H1 (cell line): ENCODE results near the gene SCYGR1. TPM values are rescaled to one million over a fixed set of nuclear protein-coding genes. Genes with fewer than 3 reads are reported as not detected.

Experiments used
- CTCF ChIA-PET: fragments of 300-600 bp; sonication (Branson Sonifier 250); formaldehyde crosslinking; loops from one replicate; lab custom pipeline; 2021; ENCODE audit not compliant: partially characterized antibody; lab: Charles Lee
- POLR2A ChIA-PET: fragments of 300-600 bp; sonication (Branson Sonifier 250); formaldehyde crosslinking; loops from one replicate; lab custom pipeline; 2021; ENCODE audit warnings: inconsistent platforms; ENCODE audit not compliant: partially characterized antibody; lab: Charles Lee
- DNase-seq, 2 experiments: peaks; one replicate each; pipeline versions ENCODE4 v3.0.0 to v3.0.0-alpha.2; 2010 to 2022; ENCODE audit warnings: low spot score in 2 of 2, low read depth in 1 of 2, mixed read lengths in 1 of 2
- FAIRE-seq: peaks from 2 replicates; lab custom pipeline; 2011; peaks lifted over from hg19 to GRCh38; lab: Jason Lieb, UNC
- H2AFZ ChIP-seq: 2 replicates; pipeline ENCODE4 v1.8.1; 2012; ENCODE audit warnings: low read length, inconsistent platforms
- H2AK5ac ChIP-seq: 2 replicates; pipeline ENCODE4 v1.6.1; 2013; ENCODE audit warnings: low read depth, low read length
- H2BK120ac ChIP-seq: replicated peaks from 2 replicates; pipeline ENCODE3; 2013; ENCODE audit warnings: low read depth, low read length, inconsistent platforms
- H2BK12ac ChIP-seq: 2 replicates; pipeline ENCODE4 v1.6.1; 2013; ENCODE audit warnings: low read depth, low read length
- H2BK15ac ChIP-seq: 2 replicates; pipeline ENCODE4 v1.6.1; 2013; ENCODE audit warnings: low read length
- H2BK20ac ChIP-seq: 2 replicates; pipeline ENCODE4 v1.6.1; 2013; ENCODE audit warnings: low read length
- H2BK5ac ChIP-seq: 2 replicates; pipeline ENCODE4 v1.6.1; 2013; ENCODE audit warnings: low read depth, low read length
- H3K14ac ChIP-seq: 2 replicates; pipeline ENCODE4 v1.6.1; 2013; ENCODE audit warnings: inconsistent platforms; ENCODE audit not compliant: insufficient read length
- H3K18ac ChIP-seq: 2 replicates; pipeline ENCODE4 v1.6.1; 2013; ENCODE audit warnings: low read length; ENCODE audit errors: extremely low read depth
- H3K23ac ChIP-seq: 2 replicates; pipeline ENCODE4 v1.6.1; 2013; ENCODE audit warnings: inconsistent platforms; ENCODE audit not compliant: insufficient read length
- H3K23me2 ChIP-seq: 2 replicates; pipeline ENCODE4 v1.6.1; 2013; ENCODE audit warnings: low read depth, low read length
- H3K27ac ChIP-seq: 2 replicates; pipeline ENCODE4 v1.6.1; 2011; ENCODE audit warnings: low read depth, low read length, inconsistent platforms
- H3K27me3 ChIP-seq, 4 experiments: replicated peaks in 1 of 4; 1 replicate in 1 of 4; 2 replicates in 3 of 4; pipeline versions ENCODE4 v1.6.1 to v1.8.1; 2011 to 2013; ENCODE audit warnings: low read length in 3 of 4, mild to moderate bottlenecking in 3 of 4, inconsistent platforms in 2 of 4, mixed read lengths in 2 of 4, moderate library complexity in 1 of 4; ENCODE audit not compliant: control insufficient read depth in 3 of 4, insufficient read depth in 3 of 4; ENCODE audit errors: extremely low read depth in 1 of 4
- H3K36me3 ChIP-seq, 4 experiments: 2 replicates each; pipeline versions ENCODE4 v1.6.1 to v1.8.1; 2011 to 2013; ENCODE audit warnings: mild to moderate bottlenecking in 4 of 4, low read length in 3 of 4, moderate library complexity in 2 of 4, control low read depth in 1 of 4, inconsistent platforms in 1 of 4; ENCODE audit not compliant: insufficient read depth in 4 of 4, control insufficient read depth in 2 of 4
- H3K4ac ChIP-seq: replicated peaks from 2 replicates; pipeline ENCODE3; 2013; ENCODE audit warnings: low read length, low read depth, mixed read lengths, inconsistent platforms; ENCODE audit not compliant: insufficient read length
- H3K4me1 ChIP-seq, 4 experiments: replicated peaks in 1 of 4; 1 replicate in 1 of 4; 2 replicates in 3 of 4; pipeline versions ENCODE4 v1.6.1 to v1.8.1; 2011 to 2013; ENCODE audit warnings: low read length in 3 of 4, inconsistent platforms in 2 of 4, mixed read lengths in 1 of 4; ENCODE audit not compliant: insufficient read depth in 4 of 4, control insufficient read depth in 3 of 4
- H3K4me2 ChIP-seq, 2 experiments: 2 replicates each; pipeline versions ENCODE4 v1.6.1 to v1.8.1; 2011 to 2013; ENCODE audit warnings: low read depth in 2 of 2, low read length in 2 of 2, control low read depth in 1 of 2, inconsistent platforms in 1 of 2, mild to moderate bottlenecking in 1 of 2; ENCODE audit not compliant: insufficient read depth in 1 of 2
- H3K4me3 ChIP-seq, 4 experiments: fragments of 200-600, 300-600 bp in 1 of 4; sonication (generic), shearing (Covaris generic), sonication (Bioruptor Twin) in 1 of 4; 2 replicates each; pipeline versions ENCODE4 v1.5.1 to v1.8.1; 2011 to 2016; ENCODE audit warnings: low read length in 4 of 4, low read depth in 3 of 4, control low read depth in 2 of 4, inconsistent platforms in 2 of 4, mild to moderate bottlenecking in 2 of 4, mixed read lengths in 1 of 4, moderate library complexity in 1 of 4; ENCODE audit not compliant: insufficient read depth in 2 of 4; ENCODE audit errors: extremely low read depth in 1 of 4
- H3K56ac ChIP-seq: replicated peaks from 2 replicates; pipeline ENCODE3; 2013; ENCODE audit warnings: low read depth, mild to moderate bottlenecking, mixed read lengths, low read length, inconsistent platforms; ENCODE audit not compliant: insufficient read length
- H3K79me1 ChIP-seq: 2 replicates; pipeline ENCODE4 v1.6.1; 2013; ENCODE audit warnings: low read depth, low read length, control low read depth
- H3K79me2 ChIP-seq, 2 experiments: 2 replicates each; pipeline versions ENCODE4 v1.6.1 to v1.8.1; 2012 to 2013; ENCODE audit warnings: low read length in 2 of 2, mild to moderate bottlenecking in 2 of 2, inconsistent platforms in 1 of 2; ENCODE audit not compliant: insufficient read depth in 2 of 2, control insufficient read depth in 1 of 2
- H3K9ac ChIP-seq, 4 experiments: replicated peaks in 1 of 4; 1 replicate in 1 of 4; 2 replicates in 3 of 4; pipeline versions ENCODE4 v1.6.1 to v1.8.1; 2011 to 2013; ENCODE audit warnings: low read depth in 3 of 4, low read length in 3 of 4, control low read depth in 2 of 4, mild to moderate bottlenecking in 2 of 4, moderate library complexity in 2 of 4, inconsistent platforms in 1 of 4; ENCODE audit errors: extremely low read depth in 1 of 4
- H3K9me3 ChIP-seq, 2 experiments: 2 replicates each; pipeline versions ENCODE4 v1.6.1 to v1.8.1; 2012 to 2013; ENCODE audit warnings: mild to moderate bottlenecking in 2 of 2, moderate library complexity in 2 of 2, control low read depth in 1 of 2, inconsistent platforms in 1 of 2, low read depth in 1 of 2, low read length in 1 of 2, mixed read lengths in 1 of 2; ENCODE audit not compliant: insufficient read depth in 2 of 2
- H4K20me1 ChIP-seq, 2 experiments: replicated peaks in 1 of 2; 2 replicates each; pipeline versions ENCODE3 to v1.8.1; 2011 to 2013; ENCODE audit warnings: inconsistent platforms in 2 of 2, low read length in 2 of 2, mild to moderate bottlenecking in 1 of 2; ENCODE audit not compliant: insufficient read depth in 2 of 2, control insufficient read depth in 1 of 2
- H4K5ac ChIP-seq: 2 replicates; pipeline ENCODE4 v1.6.1; 2013; ENCODE audit warnings: low read length, low read depth, mixed read lengths, inconsistent platforms; ENCODE audit not compliant: insufficient read length
- H4K8ac ChIP-seq: 2 replicates; pipeline ENCODE4 v1.8.0; 2013; ENCODE audit warnings: mild to moderate bottlenecking, moderate library complexity, low read length, inconsistent platforms; ENCODE audit not compliant: insufficient read depth; ENCODE audit errors: extremely low read depth
- H4K91ac ChIP-seq: replicated peaks from 2 replicates; pipeline ENCODE3; 2013; ENCODE audit warnings: low read length, mixed read lengths, inconsistent platforms; ENCODE audit not compliant: insufficient read length
- CTBP2 ChIP-seq: IDR thresholded peaks from 2 replicates; pipeline ENCODE4 v1.7.0; 2011; ENCODE audit warnings: borderline replicate concordance, mild to moderate bottlenecking, moderate library complexity, mixed read lengths, low read length; ENCODE audit not compliant: insufficient read depth, insufficient read length
- CTCF ChIP-seq, 3 experiments: IDR thresholded peaks; 1 replicate in 2 of 3; 2 replicates in 1 of 3; pipeline versions ENCODE4 v1.5.1 to v1.6.1; 2011; ENCODE audit warnings: low read length in 3 of 3, mild to moderate bottlenecking in 3 of 3, inconsistent platforms in 2 of 3, low read depth in 1 of 3, moderate library complexity in 1 of 3; ENCODE audit not compliant: insufficient read depth in 1 of 3; ENCODE audit errors: control extremely low read depth in 1 of 3
- RAD21 ChIP-seq, 2 experiments: IDR thresholded peaks in 1 of 2; conservative IDR thresholded peaks in 1 of 2; 2 replicates each; pipeline ENCODE4 v1.6.1; 2011; ENCODE audit warnings: low read depth in 2 of 2, low read length in 2 of 2, improper control_type of control experiment in 1 of 2, inconsistent platforms in 1 of 2, mild to moderate bottlenecking in 1 of 2, moderate library complexity in 1 of 2
- WGBS, 2 experiments: shearing (Covaris generic) in 1 of 2; methylation state at CpG; one replicate each; pipeline versions ENCODE4 v1.1.6 to v1.1.7; 2013 to 2015; ENCODE audit warnings: low lambda C conversion rate in 2 of 2, mixed read lengths in 2 of 2, inconsistent platforms in 1 of 2, low coverage in 1 of 2, missing lambda C conversion rate in 1 of 2; ENCODE audit not compliant: insufficient replicate concordance in 2 of 2, insufficient coverage in 1 of 2, insufficient read length in 1 of 2; ENCODE audit errors: extremely low coverage in 1 of 2, missing lambda C conversion rate in 1 of 2; 5-methylcytosine and 5-hydroxymethylcytosine counted together
- polyA plus RNA-seq, 7 experiments: library from polyadenylated mRNA; depleted of rRNA in 3 of 7; stranded (reverse) in 5 of 7; unstranded in 2 of 7; fragments of >200 nt in 5 of 7; fragments of 200-250 nt in 2 of 7; gene quantifications; 1 replicate in 5 of 7; 2 replicates in 1 of 7; 4 replicates in 1 of 7; pipeline versions ENCODE4 v1.2.1 to v1.2.3, GENCODE V29; 2011 to 2013; ENCODE audit warnings: missing spikeins in 2 of 7, mixed read lengths in 2 of 7
- total RNA-seq: library from RNA; stranded (reverse); fragmentation: NEBNext Ultra II Directional; extraction: Animal tissue kit (Norgen Biotek cat#: 25700); gene quantifications from 2 replicates; pipeline ENCODE4 v1.2.1, GENCODE V29; 2021

The SCYGR1 gene
- total and polyA plus RNA-seq, 2 of the 8 experiments (the other 6 are each of a cell fraction or from before 2014, with no cell fraction given): not detected

- CTCF ChIA-PET: interaction anchor here (0.8 to 3.2 kb wide), 9 partner anchors 9 to 216 kb away, joined by 3 to 14 read pairs (median 4); no protein-coding TSS in a partner anchor
- POLR2A ChIA-PET: interaction anchor here (1.2 to 1.9 kb wide), 3 partner anchors 9 to 21 kb away, joined by 3 to 5 read pairs (median 4); no protein-coding TSS in a partner anchor
- no peak for DNase-seq
Observed at GRCh38 chr2:227347117-227347516, 40.6 kb downstream of the SCYGR1 start.

More at GRCh38 chr2:227347117-227347516, 40.6 kb downstream of the SCYGR1 start:
- H3K79me2 ChIP-seq: no peaks in the 10 kb centered on the region
- no peaks in the 10 kb centered on the region; a peak in 1 of 7 replicates for H3K4me1 ChIP-seq
- no peak overlapping the region for H3K56ac ChIP-seq
- no peaks in the 10 kb centered on the region for H3K27me3 ChIP-seq
- no peak for FAIRE-seq
- H2BK5ac ChIP-seq: no peak overlapping the region
- TF ChIP-seq CTCF (IDR thresholded peaks at IDR 0.05; ENCODE audit: control extremely low read depth in 1 of 3, insufficient read depth in 1 of 3, low read depth in 1 of 3, low read length in 3 of 3) (peak in 2 of 3 experiments; percentile 37 to 47; a peak in 2 of 4 replicates), CTBP2 (no peak), RAD21 (IDR thresholded peaks at IDR 0.05 in 1 of 2, conservative IDR thresholded peaks at IDR 0.05 in 1 of 2; ENCODE audit: low read depth in 2 of 2, low read length in 2 of 2) (peak; percentile 4 to 27; a peak in 1 of 4 replicates)
- no peak overlapping the region for H2AK5ac ChIP-seq
- no peak overlapping the region for H2BK120ac ChIP-seq
- H3K4ac ChIP-seq: no peak overlapping the region
- no peak overlapping the region for H3K4me3 ChIP-seq
- H3K27ac ChIP-seq: no peak overlapping the region
- no peaks in the 10 kb centered on the region for H4K20me1 ChIP-seq
- H3K9me3 ChIP-seq: no peaks in the 10 kb centered on the region
- H2BK12ac ChIP-seq: no peak overlapping the region
- 88% methylated on average over 7 of the region's 7 CpGs; no CpG with 5 or more reads in 1 of the 2 experiments for WGBS, 2 experiments
- no peak overlapping the region for H2BK20ac ChIP-seq
- no peak overlapping the region for H3K14ac ChIP-seq
- no peaks in the 10 kb centered on the region for H3K79me1 ChIP-seq
- H3K4me2 ChIP-seq: no peak overlapping the region
- no peak overlapping the region for H4K91ac ChIP-seq
- H4K8ac ChIP-seq: no peak overlapping the region
- no peaks in the 10 kb centered on the region for H3K23me2 ChIP-seq
- no peak overlapping the region for H2AFZ ChIP-seq
- H4K5ac ChIP-seq: no peak overlapping the region
- H3K18ac ChIP-seq: no peak overlapping the region
- H3K23ac ChIP-seq: no peak overlapping the region
- H3K9ac ChIP-seq: no peak overlapping the region
- H2BK15ac ChIP-seq: no peak overlapping the region
- H3K36me3 ChIP-seq: peaks cover 0 to 29% (median 2%) of the 10 kb centered on the region in 4 experiments; a peak in 3 of 8 replicates
